ENCODE measurements around the gene GASK1A.

DNA sequence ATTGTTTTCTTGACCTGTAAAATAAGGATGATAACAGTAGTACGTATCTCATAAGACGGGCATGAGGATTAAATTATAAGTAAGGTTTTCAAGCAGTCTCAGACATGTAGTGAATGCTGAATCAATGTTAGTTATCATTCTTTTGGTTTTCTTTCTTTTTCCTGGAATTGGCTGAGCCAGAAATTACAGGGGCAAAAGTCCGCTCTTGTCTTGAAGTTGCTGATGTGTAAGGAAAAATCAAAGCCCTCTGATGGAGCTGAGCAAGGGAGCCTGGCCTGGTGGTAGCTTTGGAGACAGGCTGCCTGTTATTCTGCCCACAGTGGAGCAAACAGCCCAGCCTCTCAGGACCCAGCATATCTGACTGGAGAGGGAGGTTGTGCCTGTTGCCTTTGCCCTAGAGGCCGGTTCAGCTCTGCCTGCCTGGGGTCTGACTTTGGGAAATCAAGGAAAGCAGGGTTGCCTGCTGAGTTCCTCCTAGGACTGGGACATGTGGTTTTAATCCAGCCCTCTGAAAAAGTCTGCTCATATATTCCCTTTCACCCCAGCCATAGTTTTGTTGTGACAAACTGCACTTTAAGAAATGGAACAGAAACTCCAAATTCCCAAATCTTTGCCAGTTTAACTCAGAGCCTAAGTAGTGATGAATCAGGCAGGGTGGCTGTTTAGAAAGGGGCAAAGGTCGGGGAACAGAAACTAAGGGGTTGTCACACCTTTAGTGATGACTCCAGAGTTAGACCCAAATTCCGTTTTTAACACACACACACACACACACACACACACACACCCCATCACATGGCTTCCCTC lies 40.1 kb downstream of the GASK1A start:
- TF ChIP-seq, protein P1, sequence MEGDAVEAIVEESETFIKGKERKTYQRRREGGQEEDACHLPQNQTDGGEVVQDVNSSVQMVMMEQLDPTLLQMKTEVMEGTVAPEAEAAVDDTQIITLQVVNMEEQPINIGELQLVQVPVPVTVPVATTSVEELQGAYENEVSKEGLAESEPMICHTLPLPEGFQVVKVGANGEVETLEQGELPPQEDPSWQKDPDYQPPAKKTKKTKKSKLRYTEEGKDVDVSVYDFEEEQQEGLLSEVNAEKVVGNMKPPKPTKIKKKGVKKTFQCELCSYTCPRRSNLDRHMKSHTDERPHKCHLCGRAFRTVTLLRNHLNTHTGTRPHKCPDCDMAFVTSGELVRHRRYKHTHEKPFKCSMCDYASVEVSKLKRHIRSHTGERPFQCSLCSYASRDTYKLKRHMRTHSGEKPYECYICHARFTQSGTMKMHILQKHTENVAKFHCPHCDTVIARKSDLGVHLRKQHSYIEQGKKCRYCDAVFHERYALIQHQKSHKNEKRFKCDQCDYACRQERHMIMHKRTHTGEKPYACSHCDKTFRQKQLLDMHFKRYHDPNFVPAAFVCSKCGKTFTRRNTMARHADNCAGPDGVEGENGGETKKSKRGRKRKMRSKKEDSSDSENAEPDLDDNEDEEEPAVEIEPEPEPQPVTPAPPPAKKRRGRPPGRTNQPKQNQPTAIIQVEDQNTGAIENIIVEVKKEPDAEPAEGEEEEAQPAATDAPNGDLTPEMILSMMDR (IDR thresholded peaks at IDR 0.05; ENCODE audit: low read depth, low read length, missing input control), result no peak
- TF ChIP-seq, protein P2, sequence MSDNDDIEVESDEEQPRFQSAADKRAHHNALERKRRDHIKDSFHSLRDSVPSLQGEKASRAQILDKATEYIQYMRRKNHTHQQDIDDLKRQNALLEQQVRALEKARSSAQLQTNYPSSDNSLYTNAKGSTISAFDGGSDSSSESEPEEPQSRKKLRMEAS (IDR thresholded peaks at IDR 0.05), result no peak
- TF ChIP-seq FOXA1 (IDR thresholded peaks at IDR 0.05) (no peak), GABPA (IDR thresholded peaks at IDR 0.05 in 1 of 2, conservative IDR thresholded peaks at IDR 0.05 in 1 of 2) (no peak), SP1 (IDR thresholded peaks at IDR 0.05) (no peak), YY1 (IDR thresholded peaks at IDR 0.05) (no peak)
